Stomach (tissue), 9 donors: ENCODE results near the gene NEK7. TPM values are rescaled to one million over a fixed set of nuclear protein-coding genes. Genes with fewer than 3 reads are reported as not detected.

ENCODE experiments used
- DNase-seq, 2 donors: peaks; one replicate each; pipeline versions ENCODE4 v3.0.0 to v3.0.0-alpha.2; 2013 to 2019
- H3K27ac ChIP-seq, 5 donors: fragments of 200-600 bp in 4 of 5; sonication (generic) in 4 of 5; one replicate each; pipeline ENCODE4 v1.5.1; 2013 to 2019; ENCODE audit warnings: mild to moderate bottlenecking in 1 of 5, moderate library complexity in 1 of 5
- H3K27me3 ChIP-seq, 3 donors: fragments of 200-600 bp; sonication (generic); one replicate each; pipeline ENCODE4 v1.5.1; 2017 to 2019; ENCODE audit warnings: mixed run types in 1 of 3
- H3K36me3 ChIP-seq, 4 donors: fragments of 200-600 bp; sonication (generic); 1 replicate in 3 of 4; 2 replicates in 1 of 4; pipeline ENCODE4 v1.5.1; 2016 to 2019
- H3K4me1 ChIP-seq, 4 donors: fragments of 200-600 bp; sonication (generic); one replicate each; pipeline ENCODE4 v1.5.1; 2016 to 2019
- H3K4me3 ChIP-seq, 4 donors: fragments of 200-600 bp; sonication (generic) in 3 of 4; one replicate each; pipeline ENCODE4 v1.5.1; 2016 to 2019; ENCODE audit warnings: mild to moderate bottlenecking in 1 of 4
- H3K9me3 ChIP-seq, 4 donors: fragments of 200-600 bp; sonication (generic); one replicate each; pipeline ENCODE4 v1.5.1; 2016 to 2019
- CTCF ChIP-seq, 7 experiments: fragments of 450-650 bp in 4 of 7; fragments of 200-600 bp in 3 of 7; sonication (generic) in 3 of 7; IDR thresholded peaks; one replicate each; pipeline ENCODE4 v1.5.1; 2016 to 2019; ENCODE audit warnings: antibody characterized with exemption in 7 of 7, control low read depth in 2 of 7, mild to moderate bottlenecking in 1 of 7
- EP300 ChIP-seq: sonication (generic); formaldehyde crosslinking; IDR thresholded peaks from one replicate; pipeline ENCODE4 v1.6.1; 2017; ENCODE audit warnings: antibody characterized with exemption
- POLR2A ChIP-seq, 4 donors: fragments of 450-650 bp; IDR thresholded peaks; one replicate each; pipeline ENCODE4 v1.6.1; 2016; ENCODE audit warnings: antibody characterized with exemption in 4 of 4, control low read depth in 2 of 4, mild to moderate bottlenecking in 1 of 4, moderate library complexity in 1 of 4
- POLR2AphosphoS5 ChIP-seq, 3 donors: sonication (generic); formaldehyde crosslinking; IDR thresholded peaks; one replicate each; pipeline ENCODE4 v1.6.1; 2016; ENCODE audit warnings: antibody characterized with exemption in 3 of 3
- WGBS, 5 donors: extraction: QIAGEN DNeasy Blood & Tissue Kit in 3 of 5; methylation state at CpG; one replicate each; pipeline versions ENCODE4 v1.1.5 to v1.1.7; 2013 to 2018; 5-methylcytosine and 5-hydroxymethylcytosine counted together
- intact Hi-C: fragments of 100-400 bp; cut with DNase I; formaldehyde crosslinking; loops from one replicate; pipeline ENCODE4 v1.15.1; 2023; ENCODE audit warnings: low total_unique reads
- polyA plus RNA-seq, 3 donors: library from polyadenylated mRNA; stranded (reverse); fragments of 200-250 nt; gene quantifications; one replicate each; pipeline ENCODE4 v1.2.3, GENCODE V29; 2013
- total RNA-seq, 5 donors: library from RNA; depleted of rRNA; stranded (reverse); fragments of >200 nt; gene quantifications; one replicate each; pipeline versions ENCODE4 v1.1.0 to v1.2.3, GENCODE V29; 2014 to 2016
- donor health status: healthy with polysubstance abuse.
- donor health status: Bipolar disorder and iron deficiency.
- donor health status: healthy.

The NEK7 gene
- total and polyA plus RNA-seq, 8 donors: 13.2 to 116 (median 35.4) TPM

- Histone ChIP-seq H3K4me3 (no peak overlapping the region), H3K9me3 (no peaks in the 10 kb centered on the region), H3K27ac (no peak overlapping the region), H3K36me3 (no peaks in the 10 kb centered on the region), H3K27me3 (no peaks in the 10 kb centered on the region), H3K4me1 (peaks cover 0 to 27% (median 9%) of the 10 kb centered on the region in 4 donors)
- WGBS, 5 donors: 79 to 91% (median 86%) methylated on average over 1 of the region's 1 CpG
- intact Hi-C loops: no loop called here
- no peak for DNase-seq
- TF ChIP-seq POLR2A (IDR thresholded peaks at IDR 0.05) (no peak), EP300 (no peak)
Measured at GRCh38 chr1:198254948-198255347, 98.2 kb downstream of the NEK7 start.

GRCh38 chr1:198255784-198256183 lies 99.0 kb downstream of the NEK7 start:
- no peak overlapping the region for H3K27ac ChIP-seq
- H3K36me3 ChIP-seq: no peaks in the 10 kb centered on the region
- H3K27me3 ChIP-seq: no peaks in the 10 kb centered on the region
- TF ChIP-seq EP300 (no peak), POLR2AphosphoS5 (IDR thresholded peaks at IDR 0.05) (no peak), POLR2A (IDR thresholded peaks at IDR 0.05) (no peak), CTCF (IDR thresholded peaks at IDR 0.05) (no peak)
- 95 to 100% (median 98%) methylated on average over 1 of the region's 1 CpG for WGBS, 5 donors
- peaks cover 0 to 30% (median 9%) of the 10 kb centered on the region in 4 donors for H3K4me1 ChIP-seq
- H3K9me3 ChIP-seq: no peaks in the 10 kb centered on the region
- intact Hi-C loops: no loop called here
- no peak overlapping the region for H3K4me3 ChIP-seq
- no peak for DNase-seq

- TF ChIP-seq POLR2A (IDR thresholded peaks at IDR 0.05) (no peak), POLR2AphosphoS5 (IDR thresholded peaks at IDR 0.05) (no peak), EP300 (no peak), CTCF (IDR thresholded peaks at IDR 0.05) (no peak)
Measured at GRCh38 chr1:198258491-198258890, 101.7 kb downstream of the NEK7 start.

GRCh38 chr1:198259333-198260074 lies 102.7 kb downstream of the NEK7 start:
- H3K4me3 ChIP-seq: no peak overlapping the region
- 86 to 93% (median 92%) methylated on average over 3 of the region's 3 CpGs for WGBS, 5 donors
- H3K27ac ChIP-seq: no peak overlapping the region
- peaks cover 0 to 21% (median 4%) of the 10 kb centered on the region in 4 donors for H3K4me1 ChIP-seq
- intact Hi-C loops: no loop called here
- DNase-seq: no peak
- TF ChIP-seq POLR2A (IDR thresholded peaks at IDR 0.05) (no peak), CTCF (IDR thresholded peaks at IDR 0.05) (no peak), POLR2AphosphoS5 (IDR thresholded peaks at IDR 0.05) (no peak)
- H3K27me3 ChIP-seq: no peaks in the 10 kb centered on the region
- H3K9me3 ChIP-seq: no peaks in the 10 kb centered on the region
- peaks cover 0 to 4% (median 0%) of the 10 kb centered on the region in 4 donors for H3K36me3 ChIP-seq

More at GRCh38 chr1:198258491-198258890, 101.7 kb downstream of the NEK7 start:
- Histone ChIP-seq H3K27ac (no peak overlapping the region), H3K4me3 (no peak overlapping the region), H3K27me3 (no peaks in the 10 kb centered on the region), H3K4me1 (peaks cover 0 to 25% (median 6%) of the 10 kb centered on the region in 4 donors), H3K36me3 (no peaks in the 10 kb centered on the region), H3K9me3 (no peaks in the 10 kb centered on the region)
- intact Hi-C loops: no loop called here
- no peak for DNase-seq

- no peaks in the 10 kb centered on the region for H3K27me3 ChIP-seq
- H3K4me1 ChIP-seq: peaks cover 0 to 18% (median 10%) of the 10 kb centered on the region in 4 donors
- TF ChIP-seq EP300: no peak
- TF ChIP-seq CTCF (IDR thresholded peaks at IDR 0.05): no peak
- TF ChIP-seq POLR2A (IDR thresholded peaks at IDR 0.05): no peak
- no peak for TF ChIP-seq POLR2AphosphoS5 (IDR thresholded peaks at IDR 0.05)
- intact Hi-C loops: no loop called here
- no peak overlapping the region for H3K27ac ChIP-seq
- no peaks in the 10 kb centered on the region for H3K9me3 ChIP-seq
- peaks cover 0 to 19% (median 4%) of the 10 kb centered on the region in 4 donors for H3K36me3 ChIP-seq
- no peak for DNase-seq
- H3K4me3 ChIP-seq: no peak overlapping the region
Measured at GRCh38 chr1:198261886-198262285, 105.1 kb downstream of the NEK7 start.
